Stromal cell of bone marrow (primary cell): Measurements from ENCODE around the gene LMX1B.

Source experiments
- DNase-seq: peaks from one replicate; pipeline ENCODE4 v3.0.0-alpha.2; 2012; ENCODE audit warnings: low read depth

LMX1B gene

DNA sequence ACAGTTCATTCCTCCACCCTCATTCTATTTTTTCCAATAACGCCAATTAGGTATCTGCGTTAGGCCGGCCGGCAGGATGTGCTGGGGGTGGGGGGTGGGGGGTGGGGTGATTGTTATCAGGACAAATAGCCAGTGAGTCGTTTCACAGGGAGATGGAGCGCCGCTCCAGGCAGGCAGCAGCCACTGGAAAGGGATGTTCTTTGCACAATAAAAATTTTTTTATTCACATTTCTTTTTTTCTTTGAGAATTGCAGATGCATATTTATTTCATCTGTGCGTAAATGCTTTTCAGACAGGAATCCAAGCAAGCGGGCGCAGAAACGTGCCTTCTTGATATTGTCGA lies 4.1 kb downstream of the LMX1B start:
- DNase-seq = no peak

DNA sequence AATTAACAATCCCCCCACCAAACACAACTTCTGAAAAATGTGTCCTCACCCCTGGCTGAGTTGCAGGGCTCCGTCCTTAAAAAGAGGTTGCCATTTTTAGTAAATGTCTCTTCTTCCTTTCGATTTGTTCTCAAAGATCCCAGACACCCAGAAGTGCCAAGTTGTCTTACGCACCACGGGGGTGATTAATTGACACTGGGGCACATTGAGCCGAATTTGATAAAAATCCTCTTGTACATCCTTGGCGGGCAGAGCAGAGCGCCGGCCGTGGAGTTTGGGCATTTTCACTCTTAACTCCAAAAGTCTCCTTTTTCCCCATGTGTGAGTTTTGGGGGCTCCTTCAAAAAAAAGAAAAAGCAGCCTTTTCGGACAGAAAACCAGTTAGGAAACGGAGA lies 4.5 kb downstream of the LMX1B start:
- DNase-seq = no peak

DNA sequence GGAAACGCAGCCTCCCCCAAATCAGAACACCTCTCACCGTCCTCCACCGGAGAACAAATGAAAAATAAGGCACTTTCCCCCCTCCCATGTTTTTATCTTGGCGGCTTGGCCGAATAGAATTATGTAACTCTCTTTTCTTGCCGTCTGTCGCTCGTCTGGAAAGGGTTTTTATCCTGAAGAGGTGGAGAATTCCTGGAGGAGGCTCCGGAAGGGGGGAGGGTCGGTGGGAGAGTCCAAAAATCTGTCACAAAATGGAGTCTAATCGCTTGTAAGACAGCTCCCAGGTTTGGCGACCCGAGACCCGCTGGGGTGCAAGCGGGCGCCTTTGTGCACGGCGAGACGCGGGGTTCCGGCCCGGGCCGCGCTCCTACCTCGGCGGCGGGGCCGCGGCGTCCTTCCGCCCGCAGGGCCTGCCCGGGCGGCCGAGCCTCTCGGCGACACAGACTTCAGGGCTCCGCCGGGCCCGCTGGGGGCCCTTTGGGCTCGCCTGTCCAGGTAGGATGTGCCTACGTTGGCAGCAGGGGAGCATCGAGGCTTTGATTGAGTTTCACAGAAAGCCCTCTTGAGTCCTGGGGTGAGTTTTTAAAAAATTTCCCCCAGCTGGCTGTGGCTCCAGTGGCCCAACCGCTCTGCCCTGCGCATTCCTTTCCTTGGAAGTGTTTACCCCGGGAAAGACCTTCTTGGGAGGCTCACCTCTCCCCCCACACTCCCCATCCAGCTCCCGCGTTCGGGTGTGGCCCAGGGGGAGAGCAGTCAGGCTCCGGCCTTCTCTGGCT lies 5.0 kb downstream of the LMX1B start:
- no peak for DNase-seq

DNA sequence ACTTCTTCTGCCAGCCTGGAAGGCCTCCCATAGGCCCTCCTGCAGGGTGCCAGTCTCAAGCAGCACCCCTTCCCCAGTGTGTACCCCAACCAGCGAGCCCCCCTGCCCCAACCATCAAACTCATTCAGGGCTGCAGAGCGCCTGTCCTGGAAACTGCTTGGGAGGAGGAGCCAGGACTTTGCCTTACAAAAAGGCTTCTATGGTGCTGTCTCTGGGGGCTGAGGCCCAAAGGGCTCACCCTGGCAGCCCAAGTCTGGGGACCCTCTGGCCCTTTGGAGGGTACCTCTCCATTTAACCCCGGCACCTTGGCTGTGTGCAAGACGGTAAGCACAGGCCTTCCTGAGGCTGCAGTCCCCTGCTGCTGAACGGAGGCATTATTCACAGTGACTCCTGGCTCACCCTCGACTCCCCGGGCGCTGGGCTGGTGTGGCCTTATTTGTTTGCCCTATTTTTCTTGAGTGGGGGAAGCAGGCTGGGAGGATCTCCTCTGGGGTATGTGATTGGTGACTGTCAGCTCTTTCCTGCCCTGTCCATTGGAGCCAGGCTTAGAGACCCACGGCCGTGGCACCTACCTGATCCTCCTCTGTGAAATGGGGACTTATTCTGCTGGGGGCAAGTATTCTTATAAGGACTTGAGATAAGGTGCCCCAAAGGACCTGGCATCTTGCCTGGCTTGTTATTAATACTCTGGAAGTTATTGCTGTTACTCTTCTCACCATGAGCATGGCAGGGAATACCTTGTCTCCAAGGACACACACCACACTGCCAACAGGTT lies 5.8 kb downstream of the LMX1B start:
- DNase-seq = no peak

DNA sequence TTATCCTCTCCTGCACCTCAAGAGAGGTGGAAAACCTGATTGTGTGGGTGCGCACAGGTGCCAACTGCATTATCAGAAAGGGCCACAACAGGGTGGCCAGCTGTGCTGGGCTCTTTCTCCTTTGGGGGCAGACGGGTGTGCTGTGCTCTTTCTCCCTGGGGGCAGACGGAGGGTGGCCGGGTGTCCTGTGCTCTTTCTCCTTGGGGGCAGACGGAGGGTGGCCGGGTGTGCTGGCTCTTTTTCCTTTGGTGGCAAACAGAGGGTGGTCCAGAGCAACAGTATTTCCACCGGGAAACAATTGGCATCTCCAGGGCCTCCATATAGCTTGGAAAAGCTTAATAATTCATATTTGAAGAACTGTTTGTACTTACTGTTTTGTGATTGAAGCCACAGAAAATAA lies 6.8 kb downstream of the LMX1B start:
- no peak for DNase-seq

DNA sequence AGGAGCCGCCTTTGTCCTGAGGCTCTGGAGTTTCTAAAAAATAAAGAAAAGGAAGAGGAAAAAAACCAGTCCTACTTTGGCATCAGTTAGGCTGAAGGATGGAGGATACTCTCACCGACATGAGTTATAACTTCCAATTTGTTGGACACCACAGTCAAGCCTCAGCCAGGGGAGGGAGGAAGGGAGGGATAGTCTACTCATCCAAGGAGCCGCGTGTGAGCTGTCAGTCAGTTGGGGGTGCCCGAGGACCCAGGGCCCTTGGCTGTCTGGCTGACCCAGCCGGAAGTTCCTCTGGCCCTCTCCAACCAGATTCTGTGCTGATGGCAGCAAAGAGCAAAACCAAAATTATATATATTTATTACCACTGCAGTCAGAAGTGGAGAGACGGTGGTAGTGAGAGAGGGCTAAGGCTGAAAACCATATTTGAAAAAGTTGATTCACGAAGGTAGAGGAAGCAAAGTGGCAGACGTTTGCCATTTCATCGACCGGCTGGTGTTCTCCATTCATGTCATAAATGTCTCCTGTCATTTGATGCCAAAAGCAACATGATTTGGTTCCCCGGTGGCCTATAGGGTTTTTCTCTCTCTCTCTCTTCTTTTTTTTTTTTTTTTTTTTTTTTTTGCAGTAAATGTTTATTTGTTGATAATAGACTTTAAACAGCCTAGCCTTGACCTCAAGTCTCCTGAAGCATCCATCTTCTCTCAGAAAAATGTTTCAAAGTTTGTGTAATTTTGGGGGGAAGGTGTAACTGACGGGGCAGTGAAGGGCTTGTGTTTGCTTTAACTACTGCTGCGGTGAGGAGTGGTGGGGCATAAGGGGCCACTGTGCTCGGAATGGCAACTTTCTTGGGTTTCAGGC lies 7.6 kb downstream of the LMX1B start:
- DNase-seq = no peak

DNA sequence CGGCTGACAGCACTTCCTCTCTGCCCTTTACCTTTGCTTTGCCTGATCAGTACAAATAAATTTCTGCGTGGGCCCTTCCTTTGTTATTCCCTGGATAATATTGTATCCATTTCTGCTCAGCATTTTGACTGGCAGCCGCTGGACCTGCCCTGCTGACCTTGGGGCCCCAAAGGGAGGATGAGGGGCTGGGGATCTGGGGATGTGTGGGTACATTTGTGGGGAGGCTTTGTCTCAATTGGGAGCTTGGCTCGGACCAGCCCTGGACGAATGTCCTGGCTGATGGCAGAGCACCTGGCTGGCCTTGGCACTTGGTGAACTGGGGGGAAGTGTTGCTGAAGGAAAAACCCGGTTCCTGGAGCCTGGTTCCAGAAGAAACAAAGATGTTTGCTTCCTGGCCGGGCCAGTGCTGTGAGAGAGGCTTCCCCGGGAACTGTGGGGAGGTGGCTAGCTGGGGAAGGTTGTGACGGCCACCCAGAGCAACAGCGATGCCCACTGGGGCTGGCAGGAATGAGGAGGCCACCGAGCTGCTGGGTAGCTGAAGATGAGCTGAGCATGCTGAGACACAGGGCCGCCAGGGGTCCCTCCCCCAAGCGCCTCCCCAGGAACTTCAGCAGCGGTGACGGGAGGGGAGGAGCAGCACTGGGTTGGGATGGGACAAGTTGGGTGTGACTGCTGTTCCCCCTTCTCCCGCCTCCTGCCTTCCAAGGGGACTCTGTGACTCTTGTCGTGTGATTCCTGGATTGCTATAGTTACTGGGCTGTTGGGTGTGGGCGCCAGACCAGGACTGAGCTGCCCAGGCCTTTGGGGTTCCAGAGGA lies 8.4 kb downstream of the LMX1B start:
- DNase-seq = no peak

DNA sequence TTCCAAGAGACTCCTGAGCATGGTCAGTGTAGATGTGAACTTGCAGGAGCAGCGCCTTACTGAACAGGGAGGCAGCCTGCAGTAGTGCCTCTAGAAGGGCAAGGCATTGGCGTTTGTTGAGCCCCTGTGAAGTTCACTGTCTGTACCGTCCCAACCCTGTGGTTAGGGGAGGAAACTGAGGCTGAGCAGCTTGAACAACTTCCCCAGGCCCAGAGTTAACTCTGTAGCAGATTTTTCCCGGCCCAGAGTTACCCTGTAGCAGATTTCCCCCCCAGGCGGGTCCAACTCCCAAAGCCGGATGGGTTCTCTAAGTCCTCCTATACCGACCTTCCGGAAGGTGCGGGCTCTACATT lies 9.6 kb downstream of the LMX1B start:
- no peak for DNase-seq

DNA sequence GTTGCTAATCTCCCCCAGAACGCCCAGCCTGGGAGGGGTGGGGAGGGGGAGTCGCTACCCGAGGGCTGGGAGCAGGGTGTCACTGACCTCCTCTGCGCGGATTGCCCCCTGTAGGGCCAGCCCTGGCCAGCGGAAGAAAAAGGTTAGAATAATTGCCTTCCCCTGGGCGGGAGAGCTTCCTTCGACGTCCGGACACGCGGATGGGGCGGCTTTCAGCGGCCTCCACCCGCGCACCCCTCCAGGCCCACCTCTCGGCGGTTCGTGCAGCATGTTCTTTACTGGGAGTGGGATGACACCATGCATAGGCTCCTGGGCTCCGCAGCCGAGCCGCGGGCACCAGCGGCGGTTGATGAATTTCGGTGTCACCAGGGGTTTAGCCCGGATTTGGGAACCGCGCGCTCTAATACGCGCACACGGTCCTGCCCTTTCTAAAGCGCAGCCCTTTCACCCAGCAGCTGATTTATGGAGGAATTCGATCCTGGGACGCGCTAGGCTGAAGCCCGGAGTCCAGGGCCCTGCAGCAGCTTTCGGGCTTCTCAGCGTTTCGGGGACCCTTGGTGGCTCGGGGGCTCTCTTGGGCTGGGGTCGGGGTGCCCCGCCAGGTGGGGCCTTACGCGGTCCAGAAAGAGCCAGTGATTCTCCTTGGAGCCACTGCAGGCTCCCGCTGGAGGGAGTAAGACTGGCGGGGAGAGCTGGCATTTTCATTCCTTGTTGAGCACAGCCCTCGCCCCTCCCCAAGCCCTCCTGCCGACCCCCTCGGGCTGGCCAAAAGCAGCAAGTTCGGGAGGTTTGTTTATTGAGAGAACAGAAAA lies 10.1 kb downstream of the LMX1B start:
- DNase-seq = no peak

DNA sequence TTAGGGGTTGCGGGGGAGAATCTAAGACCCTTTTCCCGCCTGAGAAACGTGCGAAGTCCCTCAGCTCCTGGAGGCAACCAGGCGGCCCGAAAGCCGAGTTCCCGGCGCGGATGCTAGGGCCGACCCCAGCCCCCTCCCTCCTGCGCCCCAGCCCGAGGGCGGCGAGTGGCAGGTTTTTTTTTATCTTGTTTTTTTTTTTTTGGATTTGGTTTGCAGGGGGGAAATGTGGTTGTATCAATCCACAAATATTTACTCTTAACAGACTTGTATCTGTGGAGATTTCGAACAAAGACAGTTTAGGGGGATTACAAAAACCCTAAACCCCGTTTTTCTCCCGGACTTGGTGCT lies 10.7 kb downstream of the LMX1B start:
- DNase-seq = no peak

DNA sequence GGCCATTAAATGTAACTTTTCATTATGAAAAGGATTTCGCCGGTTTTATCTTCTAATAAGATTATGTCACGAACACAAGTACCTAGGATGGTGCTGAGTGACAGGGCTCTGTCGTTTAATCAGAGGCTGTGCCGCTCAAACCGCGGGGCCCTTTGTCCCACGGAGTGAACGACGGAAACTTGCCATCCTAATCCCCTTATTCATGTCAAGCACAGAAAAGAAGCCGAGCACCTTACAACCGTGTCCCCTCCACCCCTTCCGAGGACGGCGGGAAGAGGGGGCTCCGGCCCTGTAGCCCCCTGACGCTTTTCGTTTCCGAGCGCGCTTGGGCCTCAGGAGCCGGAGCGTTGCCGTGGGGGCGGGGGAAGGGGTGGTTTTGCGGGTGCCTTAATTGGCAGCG lies 11.2 kb downstream of the LMX1B start:
- DNase-seq = no peak

DNA sequence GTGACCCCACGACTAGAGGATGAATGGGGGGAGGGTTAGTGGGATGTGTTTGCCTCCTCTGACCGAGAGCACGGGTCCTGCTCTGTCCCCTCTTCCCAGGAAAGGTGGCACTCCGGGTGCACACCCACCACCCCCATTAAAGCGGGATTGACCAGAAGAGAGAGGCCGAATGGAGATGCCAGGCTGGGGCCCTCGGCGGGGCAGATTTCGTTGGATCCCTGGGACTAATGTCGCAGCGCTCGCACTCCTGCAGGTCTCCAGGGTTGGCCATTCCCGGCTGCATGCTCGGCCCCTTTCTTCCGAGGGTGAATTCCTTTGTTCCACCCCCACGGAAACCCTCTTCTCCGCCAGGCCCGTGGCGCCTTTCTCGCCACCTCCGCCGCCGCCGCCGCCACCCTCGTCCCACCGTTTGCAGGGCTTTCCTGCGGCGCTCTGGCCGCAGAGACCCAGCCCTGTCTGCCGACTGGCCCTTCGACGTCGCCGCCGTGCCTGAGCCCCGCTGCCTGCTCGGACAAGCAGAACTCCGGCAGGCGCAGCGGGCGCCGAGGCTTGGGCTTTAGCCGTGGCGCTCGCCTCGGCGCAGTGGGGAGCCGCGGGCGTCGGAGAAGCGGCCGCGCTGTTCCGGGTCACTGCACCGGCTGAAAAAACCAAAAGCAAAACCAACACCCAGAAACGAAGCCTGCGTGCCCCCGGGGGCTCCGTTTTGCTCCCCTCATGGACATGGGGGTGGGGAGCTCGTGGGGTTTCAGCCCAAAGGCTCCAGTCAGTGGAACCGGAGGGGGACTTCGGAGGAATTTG lies 11.8 kb downstream of the LMX1B start:
- DNase-seq = no peak

DNA sequence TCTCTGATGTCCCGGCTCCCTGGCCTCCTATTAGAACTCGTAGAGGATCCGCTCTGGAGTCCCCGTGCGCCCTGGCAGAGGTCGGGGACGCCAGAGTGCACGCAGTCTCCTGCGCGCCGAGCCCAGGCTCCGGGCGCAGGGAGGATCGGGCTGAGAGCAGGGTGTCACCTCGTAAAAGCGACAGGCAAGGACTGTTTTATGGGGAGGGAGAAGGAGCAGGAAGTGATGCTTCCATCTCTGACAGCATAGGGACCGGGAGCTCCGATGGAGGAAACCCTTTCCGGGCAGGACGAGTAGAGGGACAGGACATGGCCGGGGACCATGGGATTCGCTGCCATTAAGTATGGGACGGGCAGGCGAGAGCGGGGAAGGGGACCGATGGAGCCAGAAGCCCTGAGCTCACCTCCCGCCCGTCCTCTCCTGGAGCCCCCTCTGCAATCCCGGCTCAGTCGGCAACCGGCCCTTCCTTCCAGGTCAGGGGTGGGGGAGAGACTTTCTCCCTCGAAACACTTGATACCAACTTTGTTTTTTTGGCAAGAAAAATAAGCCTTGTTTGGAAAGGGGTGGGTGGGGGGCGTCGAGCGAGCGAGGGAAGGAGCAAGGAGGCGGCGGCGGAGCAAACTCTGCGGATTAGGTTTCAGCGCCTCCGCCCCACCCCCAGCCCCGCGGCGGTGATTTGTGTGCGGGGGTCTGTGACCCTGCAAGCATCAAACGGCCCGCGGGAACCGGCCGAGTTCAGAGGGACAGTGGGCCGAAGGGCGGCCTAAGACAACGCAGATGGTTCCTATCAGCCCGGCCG lies 12.6 kb downstream of the LMX1B start:
- DNase-seq = no peak

DNA sequence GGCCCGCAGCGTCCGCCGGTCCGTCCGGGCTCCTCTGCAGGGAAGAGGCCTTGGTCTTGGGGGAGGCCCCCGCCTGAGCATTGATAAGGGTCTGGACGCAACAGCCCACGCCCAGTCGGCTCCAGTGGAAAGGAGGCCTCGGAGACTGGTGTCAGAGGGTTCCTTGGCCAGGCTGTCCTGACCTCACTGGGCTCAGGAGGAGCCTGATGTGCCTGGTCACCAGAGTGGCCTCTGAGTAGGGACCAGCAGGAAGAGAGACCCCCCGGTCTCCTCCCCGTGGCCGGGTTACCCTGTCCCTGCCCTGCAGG lies 13.2 kb downstream of the LMX1B start:
- DNase-seq = no peak

DNA sequence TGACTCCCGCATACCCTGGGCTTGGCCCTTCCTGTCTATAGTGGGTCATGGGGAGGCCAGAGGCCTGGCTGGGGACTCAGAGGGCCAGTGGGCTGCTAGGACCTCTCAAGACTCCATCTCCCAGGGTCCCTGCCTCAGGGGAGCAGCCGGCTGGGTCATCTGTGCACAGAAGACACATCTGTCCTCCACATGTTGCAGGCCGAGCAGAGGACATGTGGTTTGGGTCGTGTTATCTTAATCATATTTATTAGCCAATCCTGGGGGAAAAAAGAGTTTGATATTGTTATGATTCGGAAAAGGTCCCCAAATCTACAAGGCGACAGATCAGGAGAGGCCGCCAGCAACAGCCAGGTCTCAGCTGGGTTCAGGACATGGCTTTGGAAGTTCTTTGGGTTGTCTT lies 14.4 kb downstream of the LMX1B start:
- no peak for DNase-seq

DNA sequence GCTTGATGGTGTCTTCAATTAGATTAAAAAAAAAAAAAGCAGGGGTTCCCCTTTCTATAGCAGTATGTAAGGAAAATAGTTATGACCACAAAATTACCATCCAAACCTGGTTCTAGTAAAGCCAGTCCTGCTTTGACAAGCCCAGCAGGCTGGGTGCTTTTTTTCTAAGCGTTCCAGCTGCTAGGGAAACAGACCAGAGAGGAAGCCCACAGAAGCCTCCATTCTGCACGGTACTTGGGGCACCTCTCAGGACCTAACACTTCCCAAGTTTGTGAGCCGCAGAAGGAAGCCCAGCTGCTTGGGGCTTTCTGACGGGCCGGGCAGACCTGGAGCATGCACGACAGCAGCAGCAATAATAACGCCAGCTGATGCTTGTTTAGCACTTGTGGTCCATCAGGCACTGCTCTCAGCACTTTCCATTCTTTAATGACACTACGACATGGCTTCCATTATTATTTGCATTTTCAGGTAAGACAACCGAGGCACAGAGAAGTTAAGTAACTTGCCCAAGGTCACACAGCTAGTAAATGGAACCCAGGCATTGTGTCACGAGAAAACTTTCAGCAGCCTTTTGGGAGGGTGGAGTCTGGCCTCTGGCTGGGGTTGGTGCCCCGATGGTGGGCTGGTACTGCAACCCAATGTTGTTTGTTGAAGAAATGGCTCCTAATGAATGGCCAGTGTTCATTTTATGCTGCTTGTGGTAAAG lies 15.4 kb downstream of the LMX1B start:
- DNase-seq = no peak

DNA sequence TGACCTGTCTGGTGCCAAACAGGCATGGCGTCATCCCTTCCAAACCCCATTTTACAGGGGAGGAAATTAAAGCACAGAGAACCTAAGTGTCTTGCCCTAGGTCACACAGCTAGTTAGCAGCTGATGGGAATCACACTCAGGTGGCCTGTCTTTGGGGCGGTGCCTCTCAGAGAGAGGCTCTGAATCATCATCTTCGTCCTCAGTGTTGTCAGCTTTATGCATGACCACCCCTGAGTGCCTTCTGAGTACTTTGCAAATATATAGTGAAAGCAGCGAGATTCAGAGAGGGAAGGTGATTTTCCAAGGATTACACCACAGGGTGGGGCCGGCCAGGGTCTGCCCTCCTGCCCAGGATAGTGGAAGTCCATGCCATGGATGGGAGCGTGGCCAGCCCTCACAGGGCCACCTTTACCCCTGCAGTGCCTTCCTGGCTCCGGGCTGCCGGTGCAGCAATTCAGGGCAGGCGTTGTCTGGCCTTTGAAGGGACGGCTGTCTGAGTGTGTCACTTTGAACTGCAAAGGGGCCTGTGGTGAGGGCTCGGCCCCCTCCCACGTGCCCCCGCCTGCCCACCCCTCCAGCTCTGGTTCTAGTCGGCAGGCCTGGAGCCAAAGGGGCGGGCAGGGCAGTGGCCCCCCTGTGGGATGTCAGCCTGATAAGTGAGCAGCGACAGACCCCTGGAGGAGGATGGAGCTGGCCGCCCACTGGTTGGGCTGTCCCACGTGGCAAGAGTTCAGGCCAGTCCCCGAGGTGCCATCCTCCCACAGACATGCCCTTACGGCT lies 16.9 kb downstream of the LMX1B start:
- DNase-seq = no peak

DNA sequence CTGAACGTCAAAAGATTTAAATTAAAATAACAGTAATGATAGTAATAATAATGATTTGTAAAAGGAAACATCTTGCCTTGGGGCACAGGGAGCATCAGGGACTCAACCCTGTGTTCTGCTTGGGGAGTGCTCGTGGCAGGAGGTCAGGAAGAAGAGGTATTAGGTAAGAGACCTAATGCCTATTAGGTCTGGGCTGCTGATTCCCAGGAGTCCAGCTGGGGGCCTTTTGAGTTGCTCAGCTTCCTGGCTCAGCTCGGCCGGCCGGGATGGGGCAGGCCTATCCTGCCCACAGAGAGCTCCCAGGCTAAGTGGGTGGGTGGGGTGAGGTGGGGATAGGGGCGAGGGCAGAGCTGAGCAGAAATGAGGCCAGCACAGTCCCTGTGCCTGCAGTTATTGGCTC lies 17.5 kb downstream of the LMX1B start:
- no peak for DNase-seq
